RCC 7860 (cell line): ENCODE data around the gene INTS11.

ENCODE experiments used
- DNase-seq: peaks from one replicate; pipeline ENCODE4 v3.0.0-alpha.2; 2015; ENCODE audit warnings: low spot score
- FAIRE-seq: peaks from 2 replicates; lab custom pipeline; 2012; peaks lifted over from hg19 to GRCh38; lab: Jason Lieb, UNC

Gene INTS11

GRCh38 chr1:1303736-1304135, 20.7 kb downstream of the INTS11 start:
- FAIRE-seq (no peak), DNase-seq (no peak)

GRCh38 chr1:1302951-1303509, 21.4 kb downstream of the INTS11 start:
- FAIRE-seq (no peak), DNase-seq (no peak)

GRCh38 chr1:1302006-1302430, 22.4 kb downstream of the INTS11 start:
- FAIRE-seq (no peak), DNase-seq (no peak)

- FAIRE-seq (no peak), DNase-seq (no peak)
Measured at GRCh38 chr1:1300352-1300739, 24.1 kb downstream of the INTS11 start.

GRCh38 chr1:1299686-1300351, 24.6 kb downstream of the INTS11 start:
- DNase-seq (no peak), FAIRE-seq (no peak)

GRCh38 chr1:1298861-1299685, 25.4 kb downstream of the INTS11 start:
- DNase-seq = no peak
- no peak for FAIRE-seq

GRCh38 chr1:1297802-1298424, 26.5 kb downstream of the INTS11 start:
- DNase-seq (no peak), FAIRE-seq (no peak)

- DNase-seq = no peak
- no peak for FAIRE-seq
Measured at GRCh38 chr1:1296070-1297061, 28.1 kb downstream of the INTS11 start.

GRCh38 chr1:1295154-1295923, 29.1 kb downstream of the INTS11 start:
- FAIRE-seq (no peak), DNase-seq (no peak)

- FAIRE-seq = no peak
- DNase-seq = no peak
Measured at GRCh38 chr1:1294250-1294890, 30.1 kb downstream of the INTS11 start.

- FAIRE-seq (no peak), DNase-seq (no peak)
Measured at GRCh38 chr1:1293263-1294249, 30.9 kb downstream of the INTS11 start.

GRCh38 chr1:1292851-1293250, 31.6 kb downstream of the INTS11 start:
- FAIRE-seq (no peak), DNase-seq (no peak)

GRCh38 chr1:1292442-1292779, 32.0 kb downstream of the INTS11 start:
- DNase-seq (no peak), FAIRE-seq (no peak)

- no peak for FAIRE-seq
- peak; percentile 47 for DNase-seq
Measured at GRCh38 chr1:1291548-1292441, 32.7 kb downstream of the INTS11 start.

GRCh38 chr1:1291023-1291528, 33.4 kb downstream of the INTS11 start:
- FAIRE-seq = no peak
- DNase-seq = no peak

- DNase-seq = no peak
- FAIRE-seq = no peak
Measured at GRCh38 chr1:1290238-1290731, 34.2 kb downstream of the INTS11 start.
